H1 (cell line): ENCODE data around the gene MATR3. TPM values are rescaled to one million over a fixed set of nuclear protein-coding genes. Genes with fewer than 3 reads are reported as not detected.
A peak's percentile ranks its signal among the peaks of the same experiment; 100 is the strongest.

ENCODE experiments used
- CTCF ChIA-PET: fragments of 300-600 bp; sonication (Branson Sonifier 250); formaldehyde crosslinking; loops from one replicate; lab custom pipeline; 2021; ENCODE audit not compliant: partially characterized antibody; lab: Charles Lee
- POLR2A ChIA-PET: fragments of 300-600 bp; sonication (Branson Sonifier 250); formaldehyde crosslinking; loops from one replicate; lab custom pipeline; 2021; ENCODE audit warnings: inconsistent platforms; ENCODE audit not compliant: partially characterized antibody; lab: Charles Lee
- DNase-seq, 2 experiments: peaks; one replicate each; pipeline versions ENCODE4 v3.0.0 to v3.0.0-alpha.2; 2010 to 2022; ENCODE audit warnings: low spot score in 2 of 2, low read depth in 1 of 2, mixed read lengths in 1 of 2
- FAIRE-seq: peaks from 2 replicates; lab custom pipeline; 2011; peaks lifted over from hg19 to GRCh38; lab: Jason Lieb, UNC
- H2AFZ ChIP-seq: 2 replicates; pipeline ENCODE4 v1.8.1; 2012; ENCODE audit warnings: low read length, inconsistent platforms
- H2AK5ac ChIP-seq: 2 replicates; pipeline ENCODE4 v1.6.1; 2013; ENCODE audit warnings: low read depth, low read length
- H2BK120ac ChIP-seq: replicated peaks from 2 replicates; pipeline ENCODE3; 2013; ENCODE audit warnings: low read depth, low read length, inconsistent platforms
- H2BK12ac ChIP-seq: 2 replicates; pipeline ENCODE4 v1.6.1; 2013; ENCODE audit warnings: low read depth, low read length
- H2BK15ac ChIP-seq: 2 replicates; pipeline ENCODE4 v1.6.1; 2013; ENCODE audit warnings: low read length
- H2BK20ac ChIP-seq: 2 replicates; pipeline ENCODE4 v1.6.1; 2013; ENCODE audit warnings: low read length
- H2BK5ac ChIP-seq: 2 replicates; pipeline ENCODE4 v1.6.1; 2013; ENCODE audit warnings: low read depth, low read length
- H3K14ac ChIP-seq: 2 replicates; pipeline ENCODE4 v1.6.1; 2013; ENCODE audit warnings: inconsistent platforms; ENCODE audit not compliant: insufficient read length
- H3K18ac ChIP-seq: 2 replicates; pipeline ENCODE4 v1.6.1; 2013; ENCODE audit warnings: low read length; ENCODE audit errors: extremely low read depth
- H3K23ac ChIP-seq: 2 replicates; pipeline ENCODE4 v1.6.1; 2013; ENCODE audit warnings: inconsistent platforms; ENCODE audit not compliant: insufficient read length
- H3K23me2 ChIP-seq: 2 replicates; pipeline ENCODE4 v1.6.1; 2013; ENCODE audit warnings: low read depth, low read length
- H3K27ac ChIP-seq: 2 replicates; pipeline ENCODE4 v1.6.1; 2011; ENCODE audit warnings: low read depth, low read length, inconsistent platforms
- H3K27me3 ChIP-seq, 4 experiments: replicated peaks in 1 of 4; 1 replicate in 1 of 4; 2 replicates in 3 of 4; pipeline versions ENCODE4 v1.6.1 to v1.8.1; 2011 to 2013; ENCODE audit warnings: low read length in 3 of 4, mild to moderate bottlenecking in 3 of 4, inconsistent platforms in 2 of 4, mixed read lengths in 2 of 4, moderate library complexity in 1 of 4; ENCODE audit not compliant: control insufficient read depth in 3 of 4, insufficient read depth in 3 of 4; ENCODE audit errors: extremely low read depth in 1 of 4
- H3K36me3 ChIP-seq, 4 experiments: 2 replicates each; pipeline versions ENCODE4 v1.6.1 to v1.8.1; 2011 to 2013; ENCODE audit warnings: mild to moderate bottlenecking in 4 of 4, low read length in 3 of 4, moderate library complexity in 2 of 4, control low read depth in 1 of 4, inconsistent platforms in 1 of 4; ENCODE audit not compliant: insufficient read depth in 4 of 4, control insufficient read depth in 2 of 4
- H3K4ac ChIP-seq: replicated peaks from 2 replicates; pipeline ENCODE3; 2013; ENCODE audit warnings: low read length, low read depth, mixed read lengths, inconsistent platforms; ENCODE audit not compliant: insufficient read length
- H3K4me1 ChIP-seq, 4 experiments: replicated peaks in 1 of 4; 1 replicate in 1 of 4; 2 replicates in 3 of 4; pipeline versions ENCODE4 v1.6.1 to v1.8.1; 2011 to 2013; ENCODE audit warnings: low read length in 3 of 4, inconsistent platforms in 2 of 4, mixed read lengths in 1 of 4; ENCODE audit not compliant: insufficient read depth in 4 of 4, control insufficient read depth in 3 of 4
- H3K4me2 ChIP-seq, 2 experiments: 2 replicates each; pipeline versions ENCODE4 v1.6.1 to v1.8.1; 2011 to 2013; ENCODE audit warnings: low read depth in 2 of 2, low read length in 2 of 2, control low read depth in 1 of 2, inconsistent platforms in 1 of 2, mild to moderate bottlenecking in 1 of 2; ENCODE audit not compliant: insufficient read depth in 1 of 2
- H3K4me3 ChIP-seq, 4 experiments: fragments of 200-600, 300-600 bp in 1 of 4; sonication (generic), shearing (Covaris generic), sonication (Bioruptor Twin) in 1 of 4; 2 replicates each; pipeline versions ENCODE4 v1.5.1 to v1.8.1; 2011 to 2016; ENCODE audit warnings: low read length in 4 of 4, low read depth in 3 of 4, control low read depth in 2 of 4, inconsistent platforms in 2 of 4, mild to moderate bottlenecking in 2 of 4, mixed read lengths in 1 of 4, moderate library complexity in 1 of 4; ENCODE audit not compliant: insufficient read depth in 2 of 4; ENCODE audit errors: extremely low read depth in 1 of 4
- H3K56ac ChIP-seq: replicated peaks from 2 replicates; pipeline ENCODE3; 2013; ENCODE audit warnings: low read depth, mild to moderate bottlenecking, mixed read lengths, low read length, inconsistent platforms; ENCODE audit not compliant: insufficient read length
- H3K79me1 ChIP-seq: 2 replicates; pipeline ENCODE4 v1.6.1; 2013; ENCODE audit warnings: low read depth, low read length, control low read depth
- H3K79me2 ChIP-seq, 2 experiments: 2 replicates each; pipeline versions ENCODE4 v1.6.1 to v1.8.1; 2012 to 2013; ENCODE audit warnings: low read length in 2 of 2, mild to moderate bottlenecking in 2 of 2, inconsistent platforms in 1 of 2; ENCODE audit not compliant: insufficient read depth in 2 of 2, control insufficient read depth in 1 of 2
- H3K9ac ChIP-seq, 4 experiments: replicated peaks in 1 of 4; 1 replicate in 1 of 4; 2 replicates in 3 of 4; pipeline versions ENCODE4 v1.6.1 to v1.8.1; 2011 to 2013; ENCODE audit warnings: low read depth in 3 of 4, low read length in 3 of 4, control low read depth in 2 of 4, mild to moderate bottlenecking in 2 of 4, moderate library complexity in 2 of 4, inconsistent platforms in 1 of 4; ENCODE audit errors: extremely low read depth in 1 of 4
- H3K9me3 ChIP-seq, 2 experiments: 2 replicates each; pipeline versions ENCODE4 v1.6.1 to v1.8.1; 2012 to 2013; ENCODE audit warnings: mild to moderate bottlenecking in 2 of 2, moderate library complexity in 2 of 2, control low read depth in 1 of 2, inconsistent platforms in 1 of 2, low read depth in 1 of 2, low read length in 1 of 2, mixed read lengths in 1 of 2; ENCODE audit not compliant: insufficient read depth in 2 of 2
- H4K20me1 ChIP-seq, 2 experiments: replicated peaks in 1 of 2; 2 replicates each; pipeline versions ENCODE3 to v1.8.1; 2011 to 2013; ENCODE audit warnings: inconsistent platforms in 2 of 2, low read length in 2 of 2, mild to moderate bottlenecking in 1 of 2; ENCODE audit not compliant: insufficient read depth in 2 of 2, control insufficient read depth in 1 of 2
- H4K5ac ChIP-seq: 2 replicates; pipeline ENCODE4 v1.6.1; 2013; ENCODE audit warnings: low read length, low read depth, mixed read lengths, inconsistent platforms; ENCODE audit not compliant: insufficient read length
- H4K8ac ChIP-seq: 2 replicates; pipeline ENCODE4 v1.8.0; 2013; ENCODE audit warnings: mild to moderate bottlenecking, moderate library complexity, low read length, inconsistent platforms; ENCODE audit not compliant: insufficient read depth; ENCODE audit errors: extremely low read depth
- H4K91ac ChIP-seq: replicated peaks from 2 replicates; pipeline ENCODE3; 2013; ENCODE audit warnings: low read length, mixed read lengths, inconsistent platforms; ENCODE audit not compliant: insufficient read length
- ATF3 ChIP-seq: IDR thresholded peaks from 2 replicates; pipeline ENCODE4 v1.6.1; 2011; ENCODE audit warnings: low read depth, mild to moderate bottlenecking, low read length; ENCODE audit not compliant: insufficient read depth
- JUND ChIP-seq: IDR thresholded peaks from 2 replicates; pipeline ENCODE4 v1.6.1; 2011; ENCODE audit warnings: mild to moderate bottlenecking, improper control_type of control experiment, low read length
- POLR2A ChIP-seq, 2 experiments: IDR thresholded peaks; 1 replicate in 1 of 2; 2 replicates in 1 of 2; pipeline ENCODE4 v1.6.1; 2011; ENCODE audit warnings: low read depth in 2 of 2, low read length in 2 of 2, mild to moderate bottlenecking in 2 of 2; ENCODE audit errors: control extremely low read depth in 1 of 2
- RAD21 ChIP-seq, 2 experiments: IDR thresholded peaks in 1 of 2; conservative IDR thresholded peaks in 1 of 2; 2 replicates each; pipeline ENCODE4 v1.6.1; 2011; ENCODE audit warnings: low read depth in 2 of 2, low read length in 2 of 2, improper control_type of control experiment in 1 of 2, inconsistent platforms in 1 of 2, mild to moderate bottlenecking in 1 of 2, moderate library complexity in 1 of 2
- TEAD4 ChIP-seq: IDR thresholded peaks from 2 replicates; pipeline ENCODE4 v1.6.1; 2012; ENCODE audit warnings: low read depth, low read length, inconsistent platforms, mixed read lengths
- WGBS, 2 experiments: shearing (Covaris generic) in 1 of 2; methylation state at CpG; one replicate each; pipeline versions ENCODE4 v1.1.6 to v1.1.7; 2013 to 2015; ENCODE audit warnings: low lambda C conversion rate in 2 of 2, mixed read lengths in 2 of 2, inconsistent platforms in 1 of 2, low coverage in 1 of 2, missing lambda C conversion rate in 1 of 2; ENCODE audit not compliant: insufficient replicate concordance in 2 of 2, insufficient coverage in 1 of 2, insufficient read length in 1 of 2; ENCODE audit errors: extremely low coverage in 1 of 2, missing lambda C conversion rate in 1 of 2; 5-methylcytosine and 5-hydroxymethylcytosine counted together
- polyA plus RNA-seq, 7 experiments: library from polyadenylated mRNA; depleted of rRNA in 3 of 7; stranded (reverse) in 5 of 7; unstranded in 2 of 7; fragments of >200 nt in 5 of 7; fragments of 200-250 nt in 2 of 7; gene quantifications; 1 replicate in 5 of 7; 2 replicates in 1 of 7; 4 replicates in 1 of 7; pipeline versions ENCODE4 v1.2.1 to v1.2.3, GENCODE V29; 2011 to 2013; ENCODE audit warnings: missing spikeins in 2 of 7, mixed read lengths in 2 of 7
- total RNA-seq: library from RNA; stranded (reverse); fragmentation: NEBNext Ultra II Directional; extraction: Animal tissue kit (Norgen Biotek cat#: 25700); gene quantifications from 2 replicates; pipeline ENCODE4 v1.2.1, GENCODE V29; 2021

MATR3 gene
- total and polyA plus RNA-seq, 2 of the 8 experiments (the other 6 are each of a cell fraction or from before 2014, with no cell fraction given): 116 to 389 TPM

- Histone ChIP-seq H3K4me1 (no peaks in the 10 kb centered on the region), H3K9ac (no peak overlapping the region), H3K27ac (no peak overlapping the region), H3K23ac (no peak overlapping the region), H2AFZ (no peak overlapping the region), H3K18ac (no peak overlapping the region), H3K4ac (no peak overlapping the region), H3K4me2 (no peak overlapping the region), H3K79me2 (no peaks in the 10 kb centered on the region; a peak in 1 of 4 replicates), H3K56ac (no peak overlapping the region), H2BK20ac (no peak overlapping the region), H4K20me1 (peaks cover 0 to 3% of the 10 kb centered on the region in 2 experiments), H2AK5ac (no peak overlapping the region), H4K8ac (no peak overlapping the region), H2BK12ac (no peak overlapping the region), H2BK5ac (no peak overlapping the region), H2BK15ac (no peak overlapping the region), H4K5ac (no peak overlapping the region), H4K91ac (no peak overlapping the region), H3K14ac (no peak overlapping the region), H3K79me1 (no peaks in the 10 kb centered on the region; the same call in 1 of the 2 replicates), H2BK120ac (no peak overlapping the region), H3K9me3 (no peaks in the 10 kb centered on the region), H3K27me3 (no peaks in the 10 kb centered on the region), H3K36me3 (peaks cover 17 to 70% (median 47%) of the 10 kb centered on the region in 4 experiments), H3K4me3 (no peak overlapping the region), H3K23me2 (no peaks in the 10 kb centered on the region)
- ChIA-PET CTCF (interaction anchor here (0.6 to 1.7 kb wide), 9 partner anchors 11 to 718 kb away, joined by 3 to 6 read pairs (median 3); no protein-coding TSS in a partner anchor), POLR2A (interaction anchor here (0.6 to 1.8 kb wide), 11 partner anchors 8 to 122 kb away, joined by 3 to 7 read pairs (median 4); no protein-coding TSS in a partner anchor)
- WGBS, 2 experiments: 88% methylated on average over 2 of the region's 2 CpGs; no CpG with 5 or more reads in 1 of the 2 experiments
- FAIRE-seq: no peak
- no peak for DNase-seq
- TF ChIP-seq JUND: no peak
- no peak for TF ChIP-seq POLR2A (IDR thresholded peaks at IDR 0.05; ENCODE audit: control extremely low read depth in 1 of 2, low read depth in 2 of 2, low read length in 2 of 2)
- peak; percentile 30 to 32; a peak in 3 of 4 replicates for TF ChIP-seq RAD21 (IDR thresholded peaks at IDR 0.05 in 1 of 2, conservative IDR thresholded peaks at IDR 0.05 in 1 of 2; ENCODE audit: low read depth in 2 of 2, low read length in 2 of 2)
- TF ChIP-seq ATF3: no peak
- TF ChIP-seq TEAD4: no peak
- TF ChIP-seq, all 59 proteins: peak for 1
These were observed 75.1 kb downstream of the MATR3 start for GRCh38 chr5:139368613-139369012.
